Fibroblast of villous mesenchyme (primary cell): Measurements from ENCODE around the gene MGAT4D. TPM values are rescaled to one million over a fixed set of nuclear protein-coding genes. Genes with fewer than 3 reads are reported as not detected.
"Not testable (repeated sequence)": the region's sequence is repeated elsewhere in the genome, so short reads cannot be mapped to it uniquely, and the experiment has no call there.

Experiments used
- DNase-seq: peaks from one replicate; pipeline ENCODE4 v3.0.0-alpha.2; 2010; ENCODE audit warnings: low read depth
- H3K4me3 ChIP-seq: 2 replicates; pipeline ENCODE4 v1.5.1; 2011; ENCODE audit warnings: low read depth, mild to moderate bottlenecking, low read length
- total RNA-seq: library from RNA; depleted of rRNA; stranded (reverse); fragments of >200 nt; gene quantifications from 2 replicates; pipeline ENCODE4 v1.2.3, GENCODE V29; 2012
- TF ChIP-seq, protein P1 (sequence below): IDR thresholded peaks from 2 replicates; pipeline ENCODE4 v1.5.1; 2012; ENCODE audit warnings: low read depth, mild to moderate bottlenecking, low read length; ENCODE audit not compliant: insufficient read depth

Gene MGAT4D
- total RNA-seq, 1 donor, result not detected

- TF ChIP-seq, protein P1, sequence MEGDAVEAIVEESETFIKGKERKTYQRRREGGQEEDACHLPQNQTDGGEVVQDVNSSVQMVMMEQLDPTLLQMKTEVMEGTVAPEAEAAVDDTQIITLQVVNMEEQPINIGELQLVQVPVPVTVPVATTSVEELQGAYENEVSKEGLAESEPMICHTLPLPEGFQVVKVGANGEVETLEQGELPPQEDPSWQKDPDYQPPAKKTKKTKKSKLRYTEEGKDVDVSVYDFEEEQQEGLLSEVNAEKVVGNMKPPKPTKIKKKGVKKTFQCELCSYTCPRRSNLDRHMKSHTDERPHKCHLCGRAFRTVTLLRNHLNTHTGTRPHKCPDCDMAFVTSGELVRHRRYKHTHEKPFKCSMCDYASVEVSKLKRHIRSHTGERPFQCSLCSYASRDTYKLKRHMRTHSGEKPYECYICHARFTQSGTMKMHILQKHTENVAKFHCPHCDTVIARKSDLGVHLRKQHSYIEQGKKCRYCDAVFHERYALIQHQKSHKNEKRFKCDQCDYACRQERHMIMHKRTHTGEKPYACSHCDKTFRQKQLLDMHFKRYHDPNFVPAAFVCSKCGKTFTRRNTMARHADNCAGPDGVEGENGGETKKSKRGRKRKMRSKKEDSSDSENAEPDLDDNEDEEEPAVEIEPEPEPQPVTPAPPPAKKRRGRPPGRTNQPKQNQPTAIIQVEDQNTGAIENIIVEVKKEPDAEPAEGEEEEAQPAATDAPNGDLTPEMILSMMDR, result no peak
- DNase-seq, result no peak
- no peak overlapping the region for H3K4me3 ChIP-seq
Observed at GRCh38 chr4:140448162-140448561, 49.9 kb downstream of the MGAT4D start.

GRCh38 chr4:140444347-140444746 is 53.7 kb downstream of the MGAT4D start:
- DNase-seq, H3K4me3 ChIP-seq: not testable (repeated sequence)

DNA sequence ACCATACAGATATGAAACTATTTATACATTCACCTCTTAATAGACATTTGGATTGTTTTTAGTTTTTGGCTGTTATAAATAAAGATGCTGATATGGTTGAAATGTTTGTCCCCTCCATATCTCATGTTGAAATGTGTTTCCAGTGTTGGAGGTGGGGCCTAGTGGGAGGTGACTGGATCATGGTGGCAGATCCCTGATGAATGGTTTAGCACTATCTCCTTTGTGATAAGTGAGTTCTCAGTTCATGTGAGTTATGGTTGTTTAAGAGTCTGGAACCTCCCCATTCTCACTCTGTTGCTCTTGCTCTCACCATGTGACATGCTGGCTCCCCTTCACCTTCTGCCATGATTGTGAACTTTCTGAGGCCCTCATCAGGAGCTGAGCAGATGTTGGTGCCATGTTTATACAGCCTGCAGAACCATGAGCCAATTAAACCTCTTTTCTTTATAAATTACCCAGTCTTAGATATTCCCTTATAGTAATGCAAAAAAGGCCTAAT is 58.4 kb downstream of the MGAT4D start:
- DNase-seq, result no peak
- TF ChIP-seq, protein P1, result no peak
- no peak overlapping the region for H3K4me3 ChIP-seq

DNA sequence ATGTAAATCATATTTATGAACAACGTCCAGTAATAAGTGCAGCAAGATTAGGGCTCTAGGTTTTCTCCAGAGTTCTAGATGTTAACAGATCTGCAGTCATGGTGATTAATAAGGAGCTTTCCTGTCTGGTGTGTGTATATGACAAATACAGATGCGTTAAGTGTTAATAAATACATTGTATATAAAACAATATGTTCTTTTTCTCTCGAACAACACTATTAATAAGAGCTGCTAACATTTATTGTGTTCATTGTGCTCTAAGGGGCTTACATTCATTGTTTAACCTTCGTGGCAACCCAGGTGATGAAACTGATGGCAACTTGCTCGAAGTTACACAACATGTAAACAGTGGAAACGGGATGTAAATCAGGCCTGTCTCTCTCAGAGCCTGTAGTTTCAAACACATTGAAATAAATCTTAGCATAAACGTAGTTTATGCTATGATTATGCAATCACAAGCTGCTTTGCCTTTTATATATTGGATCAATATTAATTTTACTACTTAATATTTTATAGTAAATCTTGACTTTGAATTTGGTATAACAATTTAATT is 70.1 kb downstream of the MGAT4D start:
- TF ChIP-seq, protein P1, result no peak
- H3K4me3 ChIP-seq, result peak overlapping the region; percentile 70
- DNase-seq, result peak; percentile 62

- peak; percentile 61 for DNase-seq
- H3K4me3 ChIP-seq, result peak within 1 kb of the TSS; percentile 70
Observed at GRCh38 chr4:140427106-140427918, 70.8 kb downstream of the MGAT4D start, which contains the start of gene CLGN. CLGN (minus strand) TSS chr4:140427648; CDS start chr4:140413078, 14,570 bp downstream.

DNA sequence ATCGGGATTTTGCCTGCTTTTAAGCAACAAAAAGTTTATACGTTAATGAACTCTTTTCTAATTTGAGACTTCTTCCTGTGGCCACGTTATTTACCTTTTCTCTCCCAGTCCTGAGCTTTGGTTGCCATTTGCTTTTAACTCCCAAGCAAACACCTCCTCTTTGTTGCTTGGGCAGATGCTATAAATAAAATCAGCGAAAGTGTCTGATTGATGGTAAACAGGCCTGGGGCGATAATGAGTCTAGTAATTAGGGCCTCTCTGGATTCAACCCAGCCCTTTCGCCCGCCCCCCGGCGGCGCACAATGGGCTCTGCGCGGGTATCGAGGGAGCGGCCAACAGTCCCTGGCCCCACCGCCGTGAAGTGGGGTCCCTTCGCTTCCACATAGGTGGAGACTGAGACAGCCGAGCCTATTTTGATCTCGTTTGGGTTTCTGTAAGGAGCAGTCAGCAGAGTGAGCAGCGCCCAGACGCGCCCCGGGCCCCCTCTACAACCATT is 71.4 kb downstream of the MGAT4D start:
- no peak for DNase-seq
- TF ChIP-seq, protein P1, result no peak
- H3K4me3 ChIP-seq, result peak overlapping the region; percentile 70

More at GRCh38 chr4:140427106-140427918, 70.8 kb downstream of the MGAT4D start, which contains the start of gene CLGN:
- TF ChIP-seq, protein P1, result no peak

GRCh38 chr4:140423106-140423505 is 75.0 kb downstream of the MGAT4D start:
- H3K4me3 ChIP-seq, result no peak overlapping the region
- TF ChIP-seq, protein P1, result no peak
- DNase-seq, result no peak

GRCh38 chr4:140413130-140413969 is 84.7 kb downstream of the MGAT4D start:
- not testable (repeated sequence) for DNase-seq, H3K4me3 ChIP-seq
